ENCODE results near the gene PEX11A.

DNA sequence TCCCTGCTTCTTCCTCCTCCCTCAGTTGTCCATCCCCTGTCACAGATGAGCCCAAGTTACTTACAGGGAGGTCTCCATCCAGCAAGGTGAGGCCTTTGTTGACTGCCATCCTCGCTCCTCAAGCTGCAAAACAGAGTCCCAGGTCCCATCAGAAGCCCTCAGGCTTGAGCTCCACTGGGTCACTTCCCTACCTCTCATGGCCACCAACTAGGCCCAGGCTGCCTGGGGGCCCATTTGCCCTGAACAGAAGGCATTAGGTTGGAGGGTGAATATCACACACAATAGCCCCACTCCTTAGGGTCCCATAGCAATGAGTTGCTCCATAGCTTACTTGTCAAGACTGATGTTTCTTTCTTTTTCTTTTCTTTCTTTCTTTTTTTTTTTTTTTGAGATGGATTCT lies 13.2 kb downstream of the PEX11A start:
- no peak for TF ChIP-seq PPARA (CRISPR knock-in tag; IDR thresholded peaks at IDR 0.05; ENCODE audit: borderline replicate concordance)
- no peak for TF ChIP-seq TOX (CRISPR knock-in tag; IDR thresholded peaks at IDR 0.05; ENCODE audit: borderline replicate concordance)
- no peak for TF ChIP-seq TCF4 (CRISPR knock-in tag; IDR thresholded peaks at IDR 0.05; ENCODE audit: borderline replicate concordance)
- TF ChIP-seq, protein P1, sequence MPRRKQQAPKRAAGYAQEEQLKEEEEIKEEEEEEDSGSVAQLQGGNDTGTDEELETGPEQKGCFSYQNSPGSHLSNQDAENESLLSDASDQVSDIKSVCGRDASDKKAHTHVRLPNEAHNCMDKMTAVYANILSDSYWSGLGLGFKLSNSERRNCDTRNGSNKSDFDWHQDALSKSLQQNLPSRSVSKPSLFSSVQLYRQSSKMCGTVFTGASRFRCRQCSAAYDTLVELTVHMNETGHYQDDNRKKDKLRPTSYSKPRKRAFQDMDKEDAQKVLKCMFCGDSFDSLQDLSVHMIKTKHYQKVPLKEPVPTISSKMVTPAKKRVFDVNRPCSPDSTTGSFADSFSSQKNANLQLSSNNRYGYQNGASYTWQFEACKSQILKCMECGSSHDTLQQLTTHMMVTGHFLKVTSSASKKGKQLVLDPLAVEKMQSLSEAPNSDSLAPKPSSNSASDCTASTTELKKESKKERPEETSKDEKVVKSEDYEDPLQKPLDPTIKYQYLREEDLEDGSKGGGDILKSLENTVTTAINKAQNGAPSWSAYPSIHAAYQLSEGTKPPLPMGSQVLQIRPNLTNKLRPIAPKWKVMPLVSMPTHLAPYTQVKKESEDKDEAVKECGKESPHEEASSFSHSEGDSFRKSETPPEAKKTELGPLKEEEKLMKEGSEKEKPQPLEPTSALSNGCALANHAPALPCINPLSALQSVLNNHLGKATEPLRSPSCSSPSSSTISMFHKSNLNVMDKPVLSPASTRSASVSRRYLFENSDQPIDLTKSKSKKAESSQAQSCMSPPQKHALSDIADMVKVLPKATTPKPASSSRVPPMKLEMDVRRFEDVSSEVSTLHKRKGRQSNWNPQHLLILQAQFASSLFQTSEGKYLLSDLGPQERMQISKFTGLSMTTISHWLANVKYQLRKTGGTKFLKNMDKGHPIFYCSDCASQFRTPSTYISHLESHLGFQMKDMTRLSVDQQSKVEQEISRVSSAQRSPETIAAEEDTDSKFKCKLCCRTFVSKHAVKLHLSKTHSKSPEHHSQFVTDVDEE (CRISPR knock-in tag; IDR thresholded peaks at IDR 0.05) = no peak
- TF ChIP-seq, protein P2, sequence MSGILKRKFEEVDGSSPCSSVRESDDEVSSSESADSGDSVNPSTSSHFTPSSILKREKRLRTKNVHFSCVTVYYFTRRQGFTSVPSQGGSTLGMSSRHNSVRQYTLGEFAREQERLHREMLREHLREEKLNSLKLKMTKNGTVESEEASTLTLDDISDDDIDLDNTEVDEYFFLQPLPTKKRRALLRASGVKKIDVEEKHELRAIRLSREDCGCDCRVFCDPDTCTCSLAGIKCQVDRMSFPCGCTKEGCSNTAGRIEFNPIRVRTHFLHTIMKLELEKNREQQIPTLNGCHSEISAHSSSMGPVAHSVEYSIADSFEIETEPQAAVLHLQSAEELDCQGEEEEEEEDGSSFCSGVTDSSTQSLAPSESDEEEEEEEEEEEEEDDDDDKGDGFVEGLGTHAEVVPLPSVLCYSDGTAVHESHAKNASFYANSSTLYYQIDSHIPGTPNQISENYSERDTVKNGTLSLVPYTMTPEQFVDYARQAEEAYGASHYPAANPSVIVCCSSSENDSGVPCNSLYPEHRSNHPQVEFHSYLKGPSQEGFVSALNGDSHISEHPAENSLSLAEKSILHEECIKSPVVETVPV (CRISPR knock-in tag; IDR thresholded peaks at IDR 0.05) = no peak
- TF ChIP-seq, protein P3, sequence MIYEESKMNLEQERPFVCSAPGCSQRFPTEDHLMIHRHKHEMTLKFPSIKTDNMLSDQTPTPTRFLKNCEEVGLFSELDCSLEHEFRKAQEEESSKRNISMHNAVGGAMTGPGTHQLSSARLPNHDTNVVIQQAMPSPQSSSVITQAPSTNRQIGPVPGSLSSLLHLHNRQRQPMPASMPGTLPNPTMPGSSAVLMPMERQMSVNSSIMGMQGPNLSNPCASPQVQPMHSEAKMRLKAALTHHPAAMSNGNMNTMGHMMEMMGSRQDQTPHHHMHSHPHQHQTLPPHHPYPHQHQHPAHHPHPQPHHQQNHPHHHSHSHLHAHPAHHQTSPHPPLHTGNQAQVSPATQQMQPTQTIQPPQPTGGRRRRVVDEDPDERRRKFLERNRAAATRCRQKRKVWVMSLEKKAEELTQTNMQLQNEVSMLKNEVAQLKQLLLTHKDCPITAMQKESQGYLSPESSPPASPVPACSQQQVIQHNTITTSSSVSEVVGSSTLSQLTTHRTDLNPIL (CRISPR knock-in tag; IDR thresholded peaks at IDR 0.05; ENCODE audit: low read depth) = no peak
- TF ChIP-seq ZNF70 (CRISPR knock-in tag; IDR thresholded peaks at IDR 0.05) = no peak
- TF ChIP-seq ARNTL (CRISPR knock-in tag; IDR thresholded peaks at IDR 0.05; ENCODE audit: borderline replicate concordance, low read depth) = no peak

Data from SK-N-SH treated with all-trans-retinoic acid at 6 μM for 48 hours (cell line).